GM12878 (cell line): ENCODE results near the gene EXOC4. TPM values are rescaled to one million over a fixed set of nuclear protein-coding genes. Genes with fewer than 3 reads are reported as not detected.

Experiments used
- ATAC-seq: fragments of 200-7000 bp; cut with Tn5 transposase; 3 replicates; pipeline ENCODE4 v1.9.1; 2020; ENCODE audit warnings: mild to moderate bottlenecking, moderate library complexity
- BruUV-seq: library from RNA; stranded (reverse); fragments of 400-500 nt; replicated peaks from 2 replicates; lab custom pipeline; 2021; lab: Mats Ljungman, UMichigan
- CTCF ChIA-PET: fragments of 300-600 bp; sonication (Branson Sonifier 250); formaldehyde crosslinking; extraction: SDS; loops from one replicate; lab custom pipeline; 2021; ENCODE audit warnings: inconsistent platforms; lab: Yijun Ruan, JAX
- POLR2A ChIA-PET: fragments of 350-600 bp; formaldehyde crosslinking; extraction: SDS; loops from one replicate; lab custom pipeline; 2021; ENCODE audit warnings: inconsistent platforms; lab: Charles Lee
- RAD21 ChIA-PET: fragments of 300-600 bp; sonication (Branson Sonifier 250); formaldehyde crosslinking; loops from one replicate; lab custom pipeline; 2023; ENCODE audit warnings: antibody characterized with exemption; ENCODE audit not compliant: unreplicated experiment; lab: Charles Lee
- SMC1A ChIA-PET: fragments of 300-600 bp; sonication (Branson Sonifier 250); formaldehyde crosslinking; loops from one replicate; lab custom pipeline; 2023; ENCODE audit not compliant: unreplicated experiment, uncharacterized antibody; lab: Charles Lee
- DNase-seq: peaks from one replicate; pipeline ENCODE4 v3.0.0-alpha.2; 2011; ENCODE audit warnings: low read depth, low spot score
- FAIRE-seq: peaks from 3 replicates; lab custom pipeline; 2011; peaks lifted over from hg19 to GRCh38; lab: Jason Lieb, UNC
- H2AFZ ChIP-seq: 2 replicates; pipeline ENCODE4 v1.6.0; 2011; ENCODE audit warnings: low read depth, low read length, control low read depth; ENCODE audit not compliant: control insufficient read depth
- H3K27ac ChIP-seq: 2 replicates; pipeline ENCODE4 v1.5.1; 2011; ENCODE audit warnings: control low read depth; ENCODE audit not compliant: control insufficient read depth, insufficient read depth
- H3K27me3 ChIP-seq, 2 experiments: replicated peaks in 1 of 2; 2 replicates each; pipeline versions ENCODE4 v1.6.0 to v1.6.1; 2011; ENCODE audit warnings: low read length in 1 of 2; ENCODE audit not compliant: control insufficient read depth in 2 of 2, insufficient read depth in 2 of 2
- H3K36me3 ChIP-seq, 2 experiments: 2 replicates each; pipeline ENCODE4 v1.5.1; 2011; ENCODE audit warnings: low read length in 1 of 2; ENCODE audit not compliant: control insufficient read depth in 2 of 2, insufficient read depth in 2 of 2
- H3K4me1 ChIP-seq: 2 replicates; pipeline ENCODE4 v1.6.1; 2011; ENCODE audit warnings: mild to moderate bottlenecking, low read length, moderate library complexity, mixed read lengths; ENCODE audit not compliant: control insufficient read depth, insufficient read depth
- H3K4me2 ChIP-seq: 2 replicates; pipeline ENCODE4 v1.6.0; 2011; ENCODE audit warnings: control low read depth; ENCODE audit not compliant: control insufficient read depth, insufficient read depth
- H3K4me3 ChIP-seq: fragments of 200-600 bp; sonication (generic); 2 replicates; pipeline ENCODE4 v1.5.1; 2016
- H3K79me2 ChIP-seq: 2 replicates; pipeline ENCODE4 v1.6.0; 2011; ENCODE audit warnings: low read length; ENCODE audit not compliant: control insufficient read depth, insufficient read depth
- H3K9ac ChIP-seq: 2 replicates; pipeline ENCODE4 v1.8.0; 2011; ENCODE audit warnings: low read length, control low read depth, mixed read lengths; ENCODE audit not compliant: control insufficient read depth, insufficient read depth
- H3K9me3 ChIP-seq: replicated peaks from 3 replicates; pipeline ENCODE4 v1.5.1; 2011; ENCODE audit warnings: mild to moderate bottlenecking, low read length; ENCODE audit not compliant: control insufficient read depth, insufficient read depth
- H4K20me1 ChIP-seq: 2 replicates; pipeline ENCODE4 v1.6.0; 2011; ENCODE audit not compliant: control insufficient read depth, insufficient read depth
- CBX5 ChIP-seq: sonication (generic); IDR thresholded peaks from 2 replicates; pipeline ENCODE4 v1.6.1; 2016; ENCODE audit warnings: low read depth, moderate library complexity, mild to moderate bottlenecking, inconsistent platforms
- CHD1 ChIP-seq: IDR thresholded peaks from 2 replicates; pipeline ENCODE4 v1.6.1; 2012; ENCODE audit warnings: low read depth, low read length, improper control_type of control experiment
- DPF2 ChIP-seq: fragments of 450-650 bp; IDR thresholded peaks from 2 replicates; pipeline ENCODE4 v1.6.1; 2017; ENCODE audit warnings: mild to moderate bottlenecking
- MTA2 ChIP-seq: fragments of 450-650 bp; IDR thresholded peaks from 2 replicates; pipeline ENCODE4 v1.6.1; 2016; ENCODE audit warnings: low read depth, mild to moderate bottlenecking, moderate library complexity
- MXI1 ChIP-seq: fragments of 150-350 bp; IDR thresholded peaks from 2 replicates; pipeline ENCODE4 v1.6.1; 2011; ENCODE audit warnings: low read depth, mild to moderate bottlenecking, inconsistent platforms, low read length, improper control_type of control experiment
- PML ChIP-seq: IDR thresholded peaks from 2 replicates; pipeline ENCODE4 v1.6.1; 2012; ENCODE audit warnings: low read length, inconsistent platforms
- SUZ12 ChIP-seq: fragments of 200-600 bp; sonication (generic); IDR thresholded peaks from one replicate; pipeline ENCODE4 v1.6.1; 2018; ENCODE audit warnings: antibody characterized with exemption, mild to moderate bottlenecking; ENCODE audit not compliant: unreplicated experiment
- WGBS: methylation state at CpG from one replicate; pipeline ENCODE4 v1.1.6; 2016; ENCODE audit warnings: low lambda C conversion rate; ENCODE audit not compliant: insufficient replicate concordance, insufficient coverage; ENCODE audit errors: missing lambda C conversion rate; 5-methylcytosine and 5-hydroxymethylcytosine counted together
- in situ Hi-C: fragments of 300-500 bp; cut with MboI; formaldehyde crosslinking; loops from 9 replicates; pipeline ENCODE4 v1.14.3; 2018; ENCODE audit warnings: mixed read lengths
- intact Hi-C: fragments of 100-400 bp; cut with micrococcal nuclease; formaldehyde crosslinking; loops from one replicate; pipeline ENCODE4 v1.14.2; 2022; ENCODE audit not compliant: unreplicated experiment
- polyA plus RNA-seq, 11 experiments: library from polyadenylated mRNA; depleted of rRNA in 4 of 11; unstranded in 6 of 11; stranded (reverse) in 5 of 11; fragments of >200 nt; fragmentation: Nextera tagmentation in 4 of 11; fragmentation: Illumina TruSeq in 1 of 11; extraction: Ambion mirVana in 4 of 11; extraction: Trizol in 1 of 11; gene quantifications; 1 replicate in 1 of 11; 2 replicates in 10 of 11; pipeline versions ENCODE4 v1.2.1 to v1.2.3, GENCODE V29; 2011 to 2016; ENCODE audit warnings: inconsistent platforms in 2 of 11, missing spikeins in 2 of 11, low read depth in 1 of 11
- total RNA-seq, 4 experiments: library from RNA; depleted of rRNA in 3 of 4; stranded (reverse); fragments of >200 nt in 3 of 4; fragmentation: Illumina TruSeq in 1 of 4; extraction: Trizol in 1 of 4; gene quantifications; 2 replicates each; pipeline versions ENCODE4 v1.2.1 to v1.2.3, GENCODE V29; 2013 to 2021
- TF ChIP-seq, protein P1 (sequence below): fragments of 450-650 bp; IDR thresholded peaks from 2 replicates; pipeline ENCODE4 v1.6.1; 2017; ENCODE audit warnings: mild to moderate bottlenecking, low read depth, inconsistent platforms; ENCODE audit not compliant: poor library complexity, severe bottlenecking
- TF ChIP-seq, protein P2 (sequence below): fragments of 450-650 bp; IDR thresholded peaks from 2 replicates; pipeline ENCODE4 v1.6.1; 2016; ENCODE audit warnings: mild to moderate bottlenecking, moderate library complexity, borderline replicate concordance
- TF ChIP-seq, protein P3 (sequence below): IDR thresholded peaks from 2 replicates; pipeline ENCODE4 v1.6.1; 2011; ENCODE audit warnings: low read depth, low read length, improper control_type of control experiment, borderline replicate concordance

Gene EXOC4
- total and polyA plus RNA-seq, 10 of the 15 experiments (the other 5 are each of a cell fraction or from before 2014, with no cell fraction given): 13.2 to 44.5 (median 29.6) TPM

DNA sequence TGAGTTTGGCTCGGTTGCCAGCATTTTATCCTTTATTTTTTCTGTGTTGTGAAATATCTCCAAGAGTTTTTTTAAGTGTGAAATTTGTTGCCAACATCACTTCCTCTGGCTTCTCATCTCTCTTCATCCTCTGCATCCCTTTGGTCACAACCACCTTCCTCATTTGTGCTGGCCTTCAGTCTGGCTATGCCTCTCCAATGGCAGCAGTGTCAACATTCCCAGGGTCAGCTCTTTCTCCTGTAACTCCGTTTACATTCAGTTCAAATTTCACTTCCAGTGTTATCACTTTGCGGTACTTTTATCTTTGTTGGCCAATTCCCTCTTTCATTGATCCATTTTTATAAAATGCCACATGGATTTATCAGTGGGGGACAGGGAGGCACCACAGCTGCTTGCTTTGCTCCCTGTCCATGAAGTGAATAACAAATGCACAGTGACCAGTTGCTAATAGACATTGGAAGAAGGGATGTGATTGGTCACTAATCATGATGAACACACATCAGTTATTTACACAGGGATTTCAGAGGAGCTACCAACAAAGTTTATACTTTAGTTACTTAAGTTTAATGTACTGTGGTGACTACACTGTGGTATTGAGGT is 562.8 kb downstream of the EXOC4 start:
- BruUV-seq: no TSS peak
- Histone ChIP-seq H3K79me2 (no peaks in the 10 kb centered on the region), H2AFZ (no peak overlapping the region), H3K9me3 (no peaks in the 10 kb centered on the region), H3K27me3 (no peaks in the 10 kb centered on the region), H3K27ac (no peak overlapping the region), H4K20me1 (no peaks in the 10 kb centered on the region), H3K4me1 (no peaks in the 10 kb centered on the region), H3K4me2 (no peak overlapping the region), H3K36me3 (no peaks in the 10 kb centered on the region), H3K4me3 (no peak overlapping the region), H3K9ac (no peak overlapping the region)
- DNase-seq: no peak
- intact Hi-C loops (no loop called here), in situ Hi-C loops (no loop called here)
- TF ChIP-seq MXI1 (no peak), PML (no peak), MTA2 (no peak), CBX5 (no peak), DPF2 (no peak), CHD1 (no peak), SUZ12 (no peak)
- TF ChIP-seq, protein P1, sequence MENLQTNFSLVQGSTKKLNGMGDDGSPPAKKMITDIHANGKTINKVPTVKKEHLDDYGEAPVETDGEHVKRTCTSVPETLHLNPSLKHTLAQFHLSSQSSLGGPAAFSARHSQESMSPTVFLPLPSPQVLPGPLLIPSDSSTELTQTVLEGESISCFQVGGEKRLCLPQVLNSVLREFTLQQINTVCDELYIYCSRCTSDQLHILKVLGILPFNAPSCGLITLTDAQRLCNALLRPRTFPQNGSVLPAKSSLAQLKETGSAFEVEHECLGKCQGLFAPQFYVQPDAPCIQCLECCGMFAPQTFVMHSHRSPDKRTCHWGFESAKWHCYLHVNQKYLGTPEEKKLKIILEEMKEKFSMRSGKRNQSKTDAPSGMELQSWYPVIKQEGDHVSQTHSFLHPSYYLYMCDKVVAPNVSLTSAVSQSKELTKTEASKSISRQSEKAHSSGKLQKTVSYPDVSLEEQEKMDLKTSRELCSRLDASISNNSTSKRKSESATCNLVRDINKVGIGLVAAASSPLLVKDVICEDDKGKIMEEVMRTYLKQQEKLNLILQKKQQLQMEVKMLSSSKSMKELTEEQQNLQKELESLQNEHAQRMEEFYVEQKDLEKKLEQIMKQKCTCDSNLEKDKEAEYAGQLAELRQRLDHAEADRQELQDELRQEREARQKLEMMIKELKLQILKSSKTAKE: no peak
- TF ChIP-seq, protein P2, sequence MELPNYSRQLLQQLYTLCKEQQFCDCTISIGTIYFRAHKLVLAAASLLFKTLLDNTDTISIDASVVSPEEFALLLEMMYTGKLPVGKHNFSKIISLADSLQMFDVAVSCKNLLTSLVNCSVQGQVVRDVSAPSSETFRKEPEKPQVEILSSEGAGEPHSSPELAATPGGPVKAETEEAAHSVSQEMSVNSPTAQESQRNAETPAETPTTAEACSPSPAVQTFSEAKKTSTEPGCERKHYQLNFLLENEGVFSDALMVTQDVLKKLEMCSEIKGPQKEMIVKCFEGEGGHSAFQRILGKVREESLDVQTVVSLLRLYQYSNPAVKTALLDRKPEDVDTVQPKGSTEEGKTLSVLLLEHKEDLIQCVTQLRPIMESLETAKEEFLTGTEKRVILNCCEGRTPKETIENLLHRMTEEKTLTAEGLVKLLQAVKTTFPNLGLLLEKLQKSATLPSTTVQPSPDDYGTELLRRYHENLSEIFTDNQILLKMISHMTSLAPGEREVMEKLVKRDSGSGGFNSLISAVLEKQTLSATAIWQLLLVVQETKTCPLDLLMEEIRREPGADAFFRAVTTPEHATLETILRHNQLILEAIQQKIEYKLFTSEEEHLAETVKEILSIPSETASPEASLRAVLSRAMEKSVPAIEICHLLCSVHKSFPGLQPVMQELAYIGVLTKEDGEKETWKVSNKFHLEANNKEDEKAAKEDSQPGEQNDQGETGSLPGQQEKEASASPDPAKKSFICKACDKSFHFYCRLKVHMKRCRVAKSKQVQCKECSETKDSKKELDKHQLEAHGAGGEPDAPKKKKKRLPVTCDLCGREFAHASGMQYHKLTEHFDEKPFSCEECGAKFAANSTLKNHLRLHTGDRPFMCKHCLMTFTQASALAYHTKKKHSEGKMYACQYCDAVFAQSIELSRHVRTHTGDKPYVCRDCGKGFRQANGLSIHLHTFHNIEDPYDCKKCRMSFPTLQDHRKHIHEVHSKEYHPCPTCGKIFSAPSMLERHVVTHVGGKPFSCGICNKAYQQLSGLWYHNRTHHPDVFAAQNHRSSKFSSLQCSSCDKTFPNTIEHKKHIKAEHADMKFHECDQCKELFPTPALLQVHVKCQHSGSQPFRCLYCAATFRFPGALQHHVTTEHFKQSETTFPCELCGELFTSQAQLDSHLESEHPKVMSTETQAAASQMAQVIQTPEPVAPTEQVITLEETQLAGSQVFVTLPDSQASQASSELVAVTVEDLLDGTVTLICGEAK: no peak
- TF ChIP-seq, protein P3, sequence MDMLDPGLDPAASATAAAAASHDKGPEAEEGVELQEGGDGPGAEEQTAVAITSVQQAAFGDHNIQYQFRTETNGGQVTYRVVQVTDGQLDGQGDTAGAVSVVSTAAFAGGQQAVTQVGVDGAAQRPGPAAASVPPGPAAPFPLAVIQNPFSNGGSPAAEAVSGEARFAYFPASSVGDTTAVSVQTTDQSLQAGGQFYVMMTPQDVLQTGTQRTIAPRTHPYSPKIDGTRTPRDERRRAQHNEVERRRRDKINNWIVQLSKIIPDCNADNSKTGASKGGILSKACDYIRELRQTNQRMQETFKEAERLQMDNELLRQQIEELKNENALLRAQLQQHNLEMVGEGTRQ: no peak
- RAD21 ChIA-PET: no interaction called here
- POLR2A ChIA-PET: no interaction called here
- CTCF ChIA-PET: no interaction called here
- no peak for FAIRE-seq
- no peak for ATAC-seq
- WGBS: 60% methylated on average over 3 of the region's 3 CpGs
- SMC1A ChIA-PET: no interaction called here
